GM12878 (cell line): Measurements from ENCODE around the gene SPAAR. TPM values are rescaled to one million over a fixed set of nuclear protein-coding genes. Genes with fewer than 3 reads are reported as not detected.

Experiments used
- ATAC-seq: fragments of 200-7000 bp; cut with Tn5 transposase; 3 replicates; pipeline ENCODE4 v1.9.1; 2020; ENCODE audit warnings: mild to moderate bottlenecking, moderate library complexity
- BruUV-seq: library from RNA; stranded (reverse); fragments of 400-500 nt; replicated peaks from 2 replicates; lab custom pipeline; 2021; lab: Mats Ljungman, UMichigan
- CTCF ChIA-PET: fragments of 300-600 bp; sonication (Branson Sonifier 250); formaldehyde crosslinking; extraction: SDS; loops from one replicate; lab custom pipeline; 2021; ENCODE audit warnings: inconsistent platforms; lab: Yijun Ruan, JAX
- POLR2A ChIA-PET: fragments of 350-600 bp; formaldehyde crosslinking; extraction: SDS; loops from one replicate; lab custom pipeline; 2021; ENCODE audit warnings: inconsistent platforms; lab: Charles Lee
- RAD21 ChIA-PET: fragments of 300-600 bp; sonication (Branson Sonifier 250); formaldehyde crosslinking; loops from one replicate; lab custom pipeline; 2023; ENCODE audit warnings: antibody characterized with exemption; ENCODE audit not compliant: unreplicated experiment; lab: Charles Lee
- SMC1A ChIA-PET: fragments of 300-600 bp; sonication (Branson Sonifier 250); formaldehyde crosslinking; loops from one replicate; lab custom pipeline; 2023; ENCODE audit not compliant: unreplicated experiment, uncharacterized antibody; lab: Charles Lee
- DNase-seq: peaks from one replicate; pipeline ENCODE4 v3.0.0-alpha.2; 2011; ENCODE audit warnings: low read depth, low spot score
- FAIRE-seq: peaks from 3 replicates; lab custom pipeline; 2011; peaks lifted over from hg19 to GRCh38; lab: Jason Lieb, UNC
- H2AFZ ChIP-seq: 2 replicates; pipeline ENCODE4 v1.6.0; 2011; ENCODE audit warnings: low read depth, low read length, control low read depth; ENCODE audit not compliant: control insufficient read depth
- H3K27ac ChIP-seq: 2 replicates; pipeline ENCODE4 v1.5.1; 2011; ENCODE audit warnings: control low read depth; ENCODE audit not compliant: control insufficient read depth, insufficient read depth
- H3K27me3 ChIP-seq, 2 experiments: replicated peaks in 1 of 2; 2 replicates each; pipeline versions ENCODE4 v1.6.0 to v1.6.1; 2011; ENCODE audit warnings: low read length in 1 of 2; ENCODE audit not compliant: control insufficient read depth in 2 of 2, insufficient read depth in 2 of 2
- H3K36me3 ChIP-seq, 2 experiments: 2 replicates each; pipeline ENCODE4 v1.5.1; 2011; ENCODE audit warnings: low read length in 1 of 2; ENCODE audit not compliant: control insufficient read depth in 2 of 2, insufficient read depth in 2 of 2
- H3K4me1 ChIP-seq: 2 replicates; pipeline ENCODE4 v1.6.1; 2011; ENCODE audit warnings: mild to moderate bottlenecking, low read length, moderate library complexity, mixed read lengths; ENCODE audit not compliant: control insufficient read depth, insufficient read depth
- H3K4me2 ChIP-seq: 2 replicates; pipeline ENCODE4 v1.6.0; 2011; ENCODE audit warnings: control low read depth; ENCODE audit not compliant: control insufficient read depth, insufficient read depth
- H3K4me3 ChIP-seq: fragments of 200-600 bp; sonication (generic); 2 replicates; pipeline ENCODE4 v1.5.1; 2016
- H3K79me2 ChIP-seq: 2 replicates; pipeline ENCODE4 v1.6.0; 2011; ENCODE audit warnings: low read length; ENCODE audit not compliant: control insufficient read depth, insufficient read depth
- H3K9ac ChIP-seq: 2 replicates; pipeline ENCODE4 v1.8.0; 2011; ENCODE audit warnings: low read length, control low read depth, mixed read lengths; ENCODE audit not compliant: control insufficient read depth, insufficient read depth
- H3K9me3 ChIP-seq: replicated peaks from 3 replicates; pipeline ENCODE4 v1.5.1; 2011; ENCODE audit warnings: mild to moderate bottlenecking, low read length; ENCODE audit not compliant: control insufficient read depth, insufficient read depth
- H4K20me1 ChIP-seq: 2 replicates; pipeline ENCODE4 v1.6.0; 2011; ENCODE audit not compliant: control insufficient read depth, insufficient read depth
- BCLAF1 ChIP-seq: fragments of 450-650 bp; IDR thresholded peaks from 2 replicates; pipeline ENCODE4 v1.6.1; 2017; ENCODE audit warnings: antibody characterized with exemption, mild to moderate bottlenecking, moderate library complexity
- BRCA1 ChIP-seq: IDR thresholded peaks from 2 replicates; pipeline ENCODE4 v1.6.1; 2011; ENCODE audit warnings: low read depth, low read length, improper control_type of control experiment
- E2F8 ChIP-seq: fragments of 450-650 bp; IDR thresholded peaks from 2 replicates; pipeline ENCODE4 v1.6.1; 2018; ENCODE audit warnings: mild to moderate bottlenecking, low read depth, moderate library complexity; ENCODE audit not compliant: partially characterized antibody
- EED ChIP-seq: sonication (generic); IDR thresholded peaks from 2 replicates; pipeline ENCODE4 v1.6.1; 2016; ENCODE audit warnings: antibody characterized with exemption, low read depth
- ELK1 ChIP-seq: IDR thresholded peaks from 2 replicates; pipeline ENCODE4 v1.6.1; 2012; ENCODE audit warnings: low read depth, low read length, improper control_type of control experiment
- FOXM1 ChIP-seq: IDR thresholded peaks from 2 replicates; pipeline ENCODE4 v1.6.1; 2012; ENCODE audit warnings: low read depth, mild to moderate bottlenecking, inconsistent platforms, low read length, moderate library complexity
- IRF5 ChIP-seq: fragments of 450-650 bp; IDR thresholded peaks from 2 replicates; pipeline ENCODE4 v1.6.1; 2017; ENCODE audit warnings: borderline replicate concordance
- KLF5 ChIP-seq: fragments of 450-650 bp; IDR thresholded peaks from 2 replicates; pipeline ENCODE4 v1.6.1; 2014; ENCODE audit warnings: mild to moderate bottlenecking; ENCODE audit not compliant: partially characterized antibody
- MTA3 ChIP-seq: IDR thresholded peaks from 2 replicates; pipeline ENCODE4 v1.6.1; 2012; ENCODE audit warnings: low read length, inconsistent platforms, borderline replicate concordance
- NFXL1 ChIP-seq: fragments of 450-650 bp; IDR thresholded peaks from 2 replicates; pipeline ENCODE4 v1.6.1; 2017; ENCODE audit warnings: antibody characterized with exemption, mild to moderate bottlenecking, borderline replicate concordance
- NRF1 ChIP-seq: conservative IDR thresholded peaks from 2 replicates; pipeline ENCODE4 v1.6.1; 2011; ENCODE audit warnings: mild to moderate bottlenecking, low read depth, low read length, improper control_type of control experiment
- PKNOX1 ChIP-seq: fragments of 450-650 bp; IDR thresholded peaks from 2 replicates; pipeline ENCODE4 v1.6.1; 2016; ENCODE audit warnings: mild to moderate bottlenecking
- RCOR1 ChIP-seq: conservative IDR thresholded peaks from 2 replicates; pipeline ENCODE4 v1.6.1; 2012; ENCODE audit warnings: low read depth, low read length, improper control_type of control experiment
- SMARCA5 ChIP-seq: fragments of 450-650 bp; IDR thresholded peaks from 2 replicates; pipeline ENCODE4 v1.6.1; 2017; ENCODE audit warnings: mild to moderate bottlenecking
- SREBF1 ChIP-seq: IDR thresholded peaks from 2 replicates; pipeline ENCODE4 v1.6.1; 2012; ENCODE audit warnings: mild to moderate bottlenecking, low read length
- ZSCAN29 ChIP-seq: fragments of 450-650 bp; IDR thresholded peaks from 2 replicates; pipeline ENCODE4 v1.6.1; 2017; ENCODE audit warnings: mild to moderate bottlenecking, moderate library complexity
- WGBS: methylation state at CpG from one replicate; pipeline ENCODE4 v1.1.6; 2016; ENCODE audit warnings: low lambda C conversion rate; ENCODE audit not compliant: insufficient replicate concordance, insufficient coverage; ENCODE audit errors: missing lambda C conversion rate; 5-methylcytosine and 5-hydroxymethylcytosine counted together
- in situ Hi-C: fragments of 300-500 bp; cut with MboI; formaldehyde crosslinking; loops from 9 replicates; pipeline ENCODE4 v1.14.3; 2018; ENCODE audit warnings: mixed read lengths
- intact Hi-C: fragments of 100-400 bp; cut with micrococcal nuclease; formaldehyde crosslinking; loops from one replicate; pipeline ENCODE4 v1.14.2; 2022; ENCODE audit not compliant: unreplicated experiment
- polyA plus RNA-seq, 11 experiments: library from polyadenylated mRNA; depleted of rRNA in 4 of 11; unstranded in 6 of 11; stranded (reverse) in 5 of 11; fragments of >200 nt; fragmentation: Nextera tagmentation in 4 of 11; fragmentation: Illumina TruSeq in 1 of 11; extraction: Ambion mirVana in 4 of 11; extraction: Trizol in 1 of 11; gene quantifications; 1 replicate in 1 of 11; 2 replicates in 10 of 11; pipeline versions ENCODE4 v1.2.1 to v1.2.3, GENCODE V29; 2011 to 2016; ENCODE audit warnings: inconsistent platforms in 2 of 11, missing spikeins in 2 of 11, low read depth in 1 of 11
- total RNA-seq, 4 experiments: library from RNA; depleted of rRNA in 3 of 4; stranded (reverse); fragments of >200 nt in 3 of 4; fragmentation: Illumina TruSeq in 1 of 4; extraction: Trizol in 1 of 4; gene quantifications; 2 replicates each; pipeline versions ENCODE4 v1.2.1 to v1.2.3, GENCODE V29; 2013 to 2021

SPAAR gene
- total and polyA plus RNA-seq, 10 of the 15 experiments (the other 5 are each of a cell fraction or from before 2014, with no cell fraction given), result not detected

- Histone ChIP-seq H3K9ac (no peak overlapping the region), H3K79me2 (no peaks in the 10 kb centered on the region), H3K4me3 (no peak overlapping the region), H3K4me2 (no peak overlapping the region), H2AFZ (no peak overlapping the region), H3K27me3 (no peaks in the 10 kb centered on the region; a peak in 2 of 4 replicates), H3K9me3 (no peaks in the 10 kb centered on the region), H3K4me1 (no peaks in the 10 kb centered on the region), H3K36me3 (no peaks in the 10 kb centered on the region), H4K20me1 (no peaks in the 10 kb centered on the region), H3K27ac (no peak overlapping the region)
- POLR2A ChIA-PET, result no interaction called here
- DNase-seq, result no peak
- no TSS peak for BruUV-seq
- CTCF ChIA-PET, result no interaction called here
- SMC1A ChIA-PET, result no interaction called here
- RAD21 ChIA-PET, result no interaction called here
- ATAC-seq, result no peak
- no peak for FAIRE-seq
- in situ Hi-C loops, result no loop called here
- 74% methylated on average over 6 of the region's 6 CpGs for WGBS
- intact Hi-C loops, result no loop called here
- TF ChIP-seq EED (no peak), NFXL1 (no peak), MTA3 (no peak), IRF5 (no peak), BCLAF1 (no peak), FOXM1 (no peak), ELK1 (no peak), ZSCAN29 (no peak), SREBF1 (no peak), RCOR1 (no peak), KLF5 (no peak), NRF1 (no peak), E2F8 (no peak), BRCA1 (no peak), SMARCA5 (no peak), PKNOX1 (no peak)
Observed at GRCh38 chr9:35929453-35929718, 20.1 kb downstream of the SPAAR start.
